Muscle of leg (tissue), 11 donors: Measurements from ENCODE around the gene MAN2C1. TPM values are rescaled to one million over a fixed set of nuclear protein-coding genes. Genes with fewer than 3 reads are reported as not detected.

Experiments used
- DNase-seq: peaks from one replicate; pipeline ENCODE4 v3.0.0; 2013
- H3K27ac ChIP-seq: one replicate; pipeline ENCODE4 v1.5.1; 2013; ENCODE audit warnings: mild to moderate bottlenecking, low read length, control low read depth
- H3K27me3 ChIP-seq: one replicate; pipeline ENCODE4 v1.6.1; 2013; ENCODE audit warnings: low read length; ENCODE audit not compliant: control insufficient read depth, insufficient read depth
- H3K36me3 ChIP-seq: one replicate; pipeline ENCODE4 v1.6.1; 2013; ENCODE audit warnings: low read length; ENCODE audit not compliant: control insufficient read depth, insufficient read depth
- H3K4me1 ChIP-seq: one replicate; pipeline ENCODE4 v1.6.1; 2013; ENCODE audit warnings: low read length; ENCODE audit not compliant: control insufficient read depth, insufficient read depth
- H3K4me3 ChIP-seq: one replicate; pipeline ENCODE4 v1.5.1; 2013; ENCODE audit warnings: low read length, control low read depth
- H3K9me3 ChIP-seq: replicated peaks from 2 replicates; pipeline ENCODE4 v1.6.1; 2013; ENCODE audit warnings: low read depth, low read length; ENCODE audit not compliant: control insufficient read depth
- WGBS: methylation state at CpG from one replicate; pipeline ENCODE4 v1.1.5; 2013; ENCODE audit warnings: missing lambda C conversion rate; ENCODE audit not compliant: insufficient coverage; 5-methylcytosine and 5-hydroxymethylcytosine counted together
- polyA plus RNA-seq, 8 donors: library from polyadenylated mRNA; unstranded; fragments of 120-200 nt; gene quantifications; one replicate each; pipeline versions ENCODE4 v1.2.1 to v1.2.3, GENCODE V29; 2013; ENCODE audit warnings: inconsistent platforms in 1 of 8, low replicate concordance in 1 of 8; ENCODE audit not compliant: insufficient read length in 8 of 8, insufficient read depth in 1 of 8
- total RNA-seq: library from RNA; stranded (reverse); fragments of 120-200 nt; gene quantifications from one replicate; pipeline ENCODE4 v1.2.4, GENCODE V29; 2013

The MAN2C1 gene
- total and polyA plus RNA-seq, 9 donors = 63.9 to 149 (median 105) TPM

- DNase-seq = no peak
- peaks cover 60% of the 10 kb centered on the region for H3K36me3 ChIP-seq
- H3K27ac ChIP-seq = no peak overlapping the region
- H3K4me3 ChIP-seq = no peak overlapping the region
- no peaks in the 10 kb centered on the region for H3K27me3 ChIP-seq
- H3K9me3 ChIP-seq = no peaks in the 10 kb centered on the region
- peaks cover 18% of the 10 kb centered on the region for H3K4me1 ChIP-seq
- WGBS = 90% methylated on average over 4 of the region's 11 CpGs
These were observed 3.7 kb upstream of the MAN2C1 start for GRCh38 chr15:75371901-75372688.

DNA sequence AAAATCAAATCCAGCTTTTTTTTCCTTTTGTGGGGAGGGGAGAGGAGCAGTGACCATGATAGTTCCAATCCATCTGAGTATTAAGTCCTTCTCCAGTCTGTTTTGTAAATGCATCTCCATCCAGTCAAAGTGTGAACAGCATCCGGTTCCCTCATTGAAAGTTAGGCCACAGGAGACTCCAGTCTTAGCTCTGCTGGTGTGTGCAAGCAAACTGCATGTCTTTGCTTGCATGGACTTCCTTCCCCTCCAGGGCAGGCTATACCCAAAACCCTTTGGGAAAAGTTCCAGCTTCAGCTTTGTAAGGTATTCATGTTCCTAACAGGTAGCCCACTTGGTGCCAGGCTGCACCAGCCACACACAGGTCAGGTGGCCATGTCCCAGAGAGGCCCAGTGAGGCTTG, 3.1 kb upstream of the MAN2C1 start:
- Histone ChIP-seq H3K4me3 (no peak overlapping the region), H3K27me3 (no peaks in the 10 kb centered on the region), H3K27ac (no peak overlapping the region), H3K9me3 (no peaks in the 10 kb centered on the region), H3K36me3 (peaks cover 62% of the 10 kb centered on the region), H3K4me1 (peaks cover 18% of the 10 kb centered on the region)
- no peak for DNase-seq
- WGBS = 86% methylated on average over 1 of the region's 1 CpG

DNA sequence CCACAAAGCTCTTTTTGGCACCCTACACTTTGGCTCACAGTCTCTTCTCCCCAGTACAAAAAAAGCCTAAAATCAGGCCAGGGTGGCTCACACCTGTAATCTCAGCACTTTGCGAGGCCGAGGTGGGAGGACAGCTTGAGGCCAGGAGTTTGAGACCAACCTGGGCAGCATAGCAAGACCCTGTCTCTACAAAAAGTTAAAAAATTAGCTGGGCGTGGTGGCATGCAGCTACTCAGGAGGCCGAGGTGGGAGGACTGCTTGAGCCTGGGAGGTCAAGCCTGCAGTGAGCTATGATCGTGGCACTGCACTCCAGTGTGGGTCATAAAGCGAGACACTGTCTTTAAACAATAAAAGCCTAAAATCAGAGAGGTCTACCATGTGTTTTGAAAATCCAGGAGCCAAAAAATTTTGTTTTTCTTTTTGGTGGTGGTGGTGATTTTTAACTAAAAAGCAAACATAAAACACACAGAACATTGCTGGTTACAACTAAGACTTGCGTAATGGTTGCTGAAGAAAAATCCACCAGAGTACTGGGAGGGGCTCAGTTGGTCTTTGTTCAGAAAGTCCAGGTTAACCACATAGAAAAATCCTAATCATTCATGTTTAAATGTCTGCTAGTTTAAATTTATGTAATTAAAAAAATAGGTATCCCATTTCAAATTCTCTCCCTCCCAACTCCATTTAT, 1.6 kb upstream of the MAN2C1 start:
- H3K9me3 ChIP-seq = no peaks in the 10 kb centered on the region
- no peak for DNase-seq
- H3K27ac ChIP-seq = peak overlapping the region; percentile 97
- H3K27me3 ChIP-seq = no peaks in the 10 kb centered on the region
- 94% methylated on average over 5 of the region's 7 CpGs for WGBS
- peaks cover 18% of the 10 kb centered on the region for H3K4me1 ChIP-seq
- peaks cover 65% of the 10 kb centered on the region for H3K36me3 ChIP-seq
- H3K4me3 ChIP-seq = no peak overlapping the region

DNA sequence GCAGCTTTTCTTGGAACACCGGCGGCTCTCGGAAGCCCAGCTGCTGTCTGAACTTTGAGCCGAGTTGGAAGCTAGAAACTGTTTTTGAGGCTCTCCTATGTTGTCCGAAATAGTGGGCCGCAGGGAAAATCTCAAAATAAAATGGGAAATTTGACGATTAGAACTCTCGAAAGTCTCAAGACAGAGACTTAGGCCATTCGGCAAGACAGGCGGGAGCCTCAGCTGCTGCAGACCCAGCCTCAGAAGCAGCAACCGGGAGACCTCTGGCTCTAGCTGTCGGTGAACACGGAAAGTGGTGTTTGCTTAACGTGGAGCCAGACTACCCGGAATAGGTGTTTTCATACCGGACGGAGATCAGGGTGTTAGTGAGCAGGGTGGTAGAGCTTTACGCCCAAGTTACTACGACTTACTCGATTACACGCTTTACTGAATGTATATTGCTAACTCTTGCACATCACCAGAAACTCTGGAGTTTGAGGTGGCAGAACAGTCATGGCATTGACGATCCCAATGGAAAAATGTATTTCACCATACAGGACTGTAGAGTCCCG, 357 bp upstream of the MAN2C1 start:
- Histone ChIP-seq H3K27me3 (no peaks in the 10 kb centered on the region), H3K36me3 (peaks cover 66% of the 10 kb centered on the region), H3K4me3 (peak overlapping the region; percentile 89), H3K27ac (peak overlapping the region; percentile 97), H3K9me3 (no peaks in the 10 kb centered on the region), H3K4me1 (peaks cover 18% of the 10 kb centered on the region)
- 3% methylated on average over 17 of the region's 23 CpGs for WGBS
- no peak for DNase-seq

DNA sequence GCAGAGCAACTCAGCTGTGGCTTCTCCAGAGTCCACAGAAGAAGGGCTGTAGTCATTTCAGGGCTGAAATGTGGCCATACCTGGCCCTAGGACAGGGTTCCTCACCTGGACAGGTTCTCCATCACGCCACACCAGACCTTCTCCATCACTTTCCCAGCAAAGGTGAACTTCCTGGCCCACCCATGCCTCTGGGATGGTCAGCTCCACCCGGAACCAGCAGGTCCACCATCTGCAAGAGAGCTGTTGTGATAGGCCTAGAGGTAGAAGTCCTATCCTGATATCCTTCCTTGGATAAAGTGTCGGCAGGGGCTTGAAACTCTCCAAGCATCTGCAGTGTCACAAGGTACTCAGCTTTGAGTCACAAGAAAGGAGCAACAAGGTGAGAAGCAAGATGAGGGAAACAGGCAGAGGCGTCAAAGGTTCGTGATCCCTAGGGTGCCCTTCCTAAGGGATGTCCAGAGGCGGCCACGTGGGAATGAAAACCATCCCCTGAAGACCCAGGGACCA, 948 bp downstream of the MAN2C1 start:
- Histone ChIP-seq H3K4me3 (peak overlapping the region; percentile 89), H3K4me1 (peaks cover 18% of the 10 kb centered on the region), H3K27ac (peak overlapping the region; percentile 97), H3K36me3 (peaks cover 66% of the 10 kb centered on the region), H3K27me3 (no peaks in the 10 kb centered on the region), H3K9me3 (no peaks in the 10 kb centered on the region)
- WGBS = 18% methylated on average over 5 of the region's 7 CpGs
- no peak for DNase-seq

- peak overlapping the region; percentile 97 for H3K27ac ChIP-seq
- no peak overlapping the region for H3K4me3 ChIP-seq
- H3K36me3 ChIP-seq = peaks cover 67% of the 10 kb centered on the region
- H3K27me3 ChIP-seq = no peaks in the 10 kb centered on the region
- DNase-seq = no peak
- peaks cover 18% of the 10 kb centered on the region for H3K4me1 ChIP-seq
- no peaks in the 10 kb centered on the region for H3K9me3 ChIP-seq
These were observed 1.4 kb downstream of the MAN2C1 start for GRCh38 chr15:75367006-75367405.

- DNase-seq = no peak
- Histone ChIP-seq H3K4me1 (peaks cover 18% of the 10 kb centered on the region), H3K27ac (no peak overlapping the region), H3K27me3 (no peaks in the 10 kb centered on the region), H3K9me3 (no peaks in the 10 kb centered on the region), H3K36me3 (peaks cover 68% of the 10 kb centered on the region), H3K4me3 (no peak overlapping the region)
- WGBS = no CpG with 5 or more reads among the region's 3 CpGs
These were observed 2.2 kb downstream of the MAN2C1 start for GRCh38 chr15:75366163-75366562.

GRCh38 chr15:75364881-75365280, 3.5 kb downstream of the MAN2C1 start:
- H3K36me3 ChIP-seq = peaks cover 72% of the 10 kb centered on the region
- no peak overlapping the region for H3K4me3 ChIP-seq
- no peaks in the 10 kb centered on the region for H3K27me3 ChIP-seq
- H3K4me1 ChIP-seq = peaks cover 17% of the 10 kb centered on the region
- H3K9me3 ChIP-seq = no peaks in the 10 kb centered on the region
- DNase-seq = no peak
- no peak overlapping the region for H3K27ac ChIP-seq
- 100% methylated on average over 5 of the region's 6 CpGs for WGBS

GRCh38 chr15:75363786-75364185, 4.6 kb downstream of the MAN2C1 start:
- H3K27ac ChIP-seq = no peak overlapping the region
- 94% methylated on average over 9 of the region's 9 CpGs for WGBS
- no peak overlapping the region for H3K4me3 ChIP-seq
- H3K27me3 ChIP-seq = no peaks in the 10 kb centered on the region
- H3K9me3 ChIP-seq = no peaks in the 10 kb centered on the region
- peaks cover 77% of the 10 kb centered on the region for H3K36me3 ChIP-seq
- DNase-seq = no peak
- H3K4me1 ChIP-seq = peaks cover 7% of the 10 kb centered on the region

- H3K36me3 ChIP-seq = peaks cover 87% of the 10 kb centered on the region
- no peaks in the 10 kb centered on the region for H3K27me3 ChIP-seq
- H3K9me3 ChIP-seq = no peaks in the 10 kb centered on the region
- no peak overlapping the region for H3K4me3 ChIP-seq
- no peak for DNase-seq
- peaks cover 5% of the 10 kb centered on the region for H3K4me1 ChIP-seq
- WGBS = 85% methylated on average over 5 of the region's 7 CpGs
- no peak overlapping the region for H3K27ac ChIP-seq
These were observed 5.7 kb downstream of the MAN2C1 start for GRCh38 chr15:75362642-75363249.
